Stimulated activated CD4-positive, alpha-beta T cell treated with anti-CD3 and anti-CD28 coated beads, Interleukin-2, amount 100 ng/mL, for 48 hours (primary cell): Measurements from ENCODE around the gene MYL11.

ENCODE experiments used
- DNase-seq, 2 donors: peaks; one replicate each; pipeline ENCODE4 v3.0.0-alpha.2; 2020

The MYL11 gene

GRCh38 chr16:30354423-30355143 is 20.0 kb upstream of the MYL11 start:
- no peak for DNase-seq

GRCh38 chr16:30355144-30355953 is 19.3 kb upstream of the MYL11 start, which contains the start of gene CD2BP2:
Gene CD2BP2 (minus strand): TSS chr16:30355308. CDS start chr16:30354681, 627 bp downstream.
- DNase-seq, result peak; percentile 81 to 85

GRCh38 chr16:30355954-30356308 is 18.7 kb upstream of the MYL11 start:
- DNase-seq, result no peak

- DNase-seq, result no peak
Measured at GRCh38 chr16:30356401-30357084, 18.1 kb upstream of the MYL11 start.

- no peak for DNase-seq
Measured at GRCh38 chr16:30357085-30357714, 17.4 kb upstream of the MYL11 start.

GRCh38 chr16:30357715-30358576 is 16.7 kb upstream of the MYL11 start:
- no peak for DNase-seq

- DNase-seq, result no peak
Measured at GRCh38 chr16:30358577-30358936, 16.0 kb upstream of the MYL11 start.

- no peak for DNase-seq
Measured at GRCh38 chr16:30358990-30359870, 15.4 kb upstream of the MYL11 start.

GRCh38 chr16:30359871-30360170 is 14.8 kb upstream of the MYL11 start:
- DNase-seq, result no peak

- no peak for DNase-seq
Measured at GRCh38 chr16:30361180-30361579, 13.4 kb upstream of the MYL11 start.

- no peak for DNase-seq
Measured at GRCh38 chr16:30365200-30365599, 9.4 kb upstream of the MYL11 start.

GRCh38 chr16:30366511-30366910 is 8.1 kb upstream of the MYL11 start:
- DNase-seq, result no peak

- no peak for DNase-seq
Measured at GRCh38 chr16:30367349-30368009, 7.1 kb upstream of the MYL11 start.

GRCh38 chr16:30368122-30368791 is 6.3 kb upstream of the MYL11 start:
- DNase-seq, result no peak

- DNase-seq, result no peak
Measured at GRCh38 chr16:30368792-30369090, 5.9 kb upstream of the MYL11 start.

- DNase-seq, result no peak
Measured at GRCh38 chr16:30369091-30369937, 5.3 kb upstream of the MYL11 start.

GRCh38 chr16:30369938-30370455 is 4.6 kb upstream of the MYL11 start:
- no peak for DNase-seq

GRCh38 chr16:30370456-30371247 is 4.0 kb upstream of the MYL11 start, which contains the start of gene TBC1D10B:
Gene TBC1D10B (minus strand): TSS chr16:30370494. CDS start chr16:30370183, 311 bp downstream.
- DNase-seq, result peak; percentile 96 to 97
